Panc1 (cell line): Measurements from ENCODE around the gene UCK1. TPM values are rescaled to one million over a fixed set of nuclear protein-coding genes. Genes with fewer than 3 reads are reported as not detected.

Source experiments
- ATAC-seq: fragments of 200-7000 bp; cut with Tn5 transposase; 2 replicates; pipeline ENCODE4 v1.9.1; 2020; ENCODE audit warnings: mild to moderate bottlenecking, moderate library complexity
- BruUV-seq: library from RNA; stranded (reverse); fragments of 400-500 nt; replicated peaks from 2 replicates; lab custom pipeline; 2021; lab: Mats Ljungman, UMichigan
- CTCF ChIA-PET: fragments of 300-600 bp; sonication (Branson Sonifier 250); formaldehyde crosslinking; loops from one replicate; lab custom pipeline; 2022; ENCODE audit warnings: antibody characterized with exemption; lab: Charles Lee
- POLR2A ChIA-PET: fragments of 300-600 bp; sonication (Branson Sonifier 250); formaldehyde crosslinking; loops from one replicate; lab custom pipeline; 2022; ENCODE audit warnings: antibody characterized with exemption; lab: Charles Lee
- DNase-seq: peaks from one replicate; pipeline ENCODE4 v3.0.0-alpha.2; 2010; ENCODE audit warnings: low read depth, low spot score
- H3K27ac ChIP-seq: 2 replicates; pipeline ENCODE4 v1.5.1; 2011; ENCODE audit warnings: mild to moderate bottlenecking, low read length, inconsistent platforms
- H3K27me3 ChIP-seq: fragments of 200-500 bp; sonication (Bioruptor generic); 2 replicates; pipeline ENCODE4 v1.6.0; 2014; ENCODE audit warnings: low read length, inconsistent platforms; ENCODE audit not compliant: control insufficient read depth, insufficient read depth
- H3K36me3 ChIP-seq: fragments of 200-500 bp; sonication (Bioruptor generic); 2 replicates; pipeline ENCODE4 v1.5.1; 2014; ENCODE audit warnings: inconsistent platforms, mild to moderate bottlenecking, low read length, moderate library complexity; ENCODE audit not compliant: control insufficient read depth, insufficient read depth
- H3K4me1 ChIP-seq: 2 replicates; pipeline ENCODE4 v1.5.1; 2011; ENCODE audit warnings: inconsistent platforms, mild to moderate bottlenecking, low read length, moderate library complexity; ENCODE audit not compliant: control insufficient read depth, insufficient read depth
- H3K4me3 ChIP-seq, 2 experiments: 2 replicates each; pipeline ENCODE4 v1.5.1; 2011 to 2012; ENCODE audit warnings: low read depth in 2 of 2, low read length in 2 of 2, mild to moderate bottlenecking in 2 of 2, inconsistent platforms in 1 of 2, moderate library complexity in 1 of 2
- H3K9me3 ChIP-seq: fragments of 200-500 bp; sonication (Bioruptor generic); 2 replicates; pipeline ENCODE4 v1.5.1; 2014; ENCODE audit warnings: low read depth, mild to moderate bottlenecking, inconsistent platforms, low read length, moderate library complexity; ENCODE audit not compliant: control insufficient read depth, insufficient read depth
- CTCF ChIP-seq: fragments of 450-650 bp; IDR thresholded peaks from 2 replicates; pipeline ENCODE4 v1.5.1; 2017; ENCODE audit warnings: mild to moderate bottlenecking
- POLR2AphosphoS5 ChIP-seq: IDR thresholded peaks from 2 replicates; pipeline ENCODE4 v1.6.1; 2012; ENCODE audit warnings: mild to moderate bottlenecking, low read depth, low read length, moderate library complexity
- SIN3A ChIP-seq: IDR thresholded peaks from 2 replicates; pipeline ENCODE4 v1.6.1; 2012; ENCODE audit warnings: low read depth, mild to moderate bottlenecking, low read length, moderate library complexity, borderline replicate concordance; ENCODE audit not compliant: insufficient read depth
- TCF7L2 ChIP-seq: IDR thresholded peaks from 2 replicates; pipeline ENCODE4 v1.6.1; 2011; ENCODE audit warnings: mild to moderate bottlenecking, low read depth, low read length, inconsistent platforms
- in situ Hi-C: cut with HindIII; loops from 2 replicates; pipeline ENCODE4 v1.10.0; 2016; ENCODE audit warnings: low sequenced_read_pairs, low pct_unique_long_range_greater_than_20kb
- intact Hi-C: fragments of 100-400 bp; cut with micrococcal nuclease; formaldehyde crosslinking; loops from one replicate; pipeline ENCODE4 v1.10.0; 2022; ENCODE audit not compliant: unreplicated experiment
- total RNA-seq: library from RNA; stranded (reverse); gene quantifications from one replicate; pipeline ENCODE4 v1.2.1, GENCODE V29; 2021; ENCODE audit not compliant: unreplicated experiment
- TF ChIP-seq, protein P1 (sequence below), 2 experiments: IDR thresholded peaks; 2 replicates each; pipeline ENCODE4 v1.6.1; 2011 to 2012; ENCODE audit warnings: low read depth in 2 of 2, control low read depth in 1 of 2, low read length in 1 of 2, mild to moderate bottlenecking in 1 of 2, moderate library complexity in 1 of 2; ENCODE audit not compliant: insufficient read depth in 1 of 2

The UCK1 gene
- total RNA-seq, 1 experiment from 2014 or later, result 30.2 TPM

GRCh38 chr9:131578021-131578420 lies 47.0 kb upstream of the UCK1 start:
- CTCF ChIA-PET, result no interaction called here
- POLR2A ChIA-PET, result no interaction called here
- Histone ChIP-seq H3K36me3 (no peaks in the 10 kb centered on the region), H3K27ac (no peak overlapping the region), H3K4me3 (no peak overlapping the region), H3K9me3 (no peaks in the 10 kb centered on the region), H3K4me1 (no peaks in the 10 kb centered on the region), H3K27me3 (no peaks in the 10 kb centered on the region)
- DNase-seq, result no peak
- no peak for ATAC-seq
- TF ChIP-seq POLR2AphosphoS5 (no peak), CTCF (no peak), SIN3A (no peak), TCF7L2 (no peak)
- TF ChIP-seq, protein P1, sequence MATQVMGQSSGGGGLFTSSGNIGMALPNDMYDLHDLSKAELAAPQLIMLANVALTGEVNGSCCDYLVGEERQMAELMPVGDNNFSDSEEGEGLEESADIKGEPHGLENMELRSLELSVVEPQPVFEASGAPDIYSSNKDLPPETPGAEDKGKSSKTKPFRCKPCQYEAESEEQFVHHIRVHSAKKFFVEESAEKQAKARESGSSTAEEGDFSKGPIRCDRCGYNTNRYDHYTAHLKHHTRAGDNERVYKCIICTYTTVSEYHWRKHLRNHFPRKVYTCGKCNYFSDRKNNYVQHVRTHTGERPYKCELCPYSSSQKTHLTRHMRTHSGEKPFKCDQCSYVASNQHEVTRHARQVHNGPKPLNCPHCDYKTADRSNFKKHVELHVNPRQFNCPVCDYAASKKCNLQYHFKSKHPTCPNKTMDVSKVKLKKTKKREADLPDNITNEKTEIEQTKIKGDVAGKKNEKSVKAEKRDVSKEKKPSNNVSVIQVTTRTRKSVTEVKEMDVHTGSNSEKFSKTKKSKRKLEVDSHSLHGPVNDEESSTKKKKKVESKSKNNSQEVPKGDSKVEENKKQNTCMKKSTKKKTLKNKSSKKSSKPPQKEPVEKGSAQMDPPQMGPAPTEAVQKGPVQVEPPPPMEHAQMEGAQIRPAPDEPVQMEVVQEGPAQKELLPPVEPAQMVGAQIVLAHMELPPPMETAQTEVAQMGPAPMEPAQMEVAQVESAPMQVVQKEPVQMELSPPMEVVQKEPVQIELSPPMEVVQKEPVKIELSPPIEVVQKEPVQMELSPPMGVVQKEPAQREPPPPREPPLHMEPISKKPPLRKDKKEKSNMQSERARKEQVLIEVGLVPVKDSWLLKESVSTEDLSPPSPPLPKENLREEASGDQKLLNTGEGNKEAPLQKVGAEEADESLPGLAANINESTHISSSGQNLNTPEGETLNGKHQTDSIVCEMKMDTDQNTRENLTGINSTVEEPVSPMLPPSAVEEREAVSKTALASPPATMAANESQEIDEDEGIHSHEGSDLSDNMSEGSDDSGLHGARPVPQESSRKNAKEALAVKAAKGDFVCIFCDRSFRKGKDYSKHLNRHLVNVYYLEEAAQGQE (IDR thresholded peaks at IDR 0.05; ENCODE audit: insufficient read depth in 1 of 2, low read depth in 2 of 2, low read length in 1 of 2), result no peak
- intact Hi-C loops (no loop called here), in situ Hi-C loops (no loop called here)
- no TSS peak for BruUV-seq

GRCh38 chr9:131577005-131578000 lies 46.2 kb upstream of the UCK1 start:
- POLR2A ChIA-PET, result no interaction called here
- no peak for ATAC-seq
- no peak overlapping the region for H3K27ac ChIP-seq
- TSS peak; percentile 76 for BruUV-seq
- TF ChIP-seq, protein P1 (IDR thresholded peaks at IDR 0.05; ENCODE audit: insufficient read depth in 1 of 2, low read depth in 2 of 2, low read length in 1 of 2), result no peak
- no peak for TF ChIP-seq SIN3A
- TF ChIP-seq CTCF, result no peak
- TF ChIP-seq TCF7L2, result no peak
- TF ChIP-seq POLR2AphosphoS5, result no peak
- H3K9me3 ChIP-seq, result no peaks in the 10 kb centered on the region
- H3K27me3 ChIP-seq, result no peaks in the 10 kb centered on the region
- in situ Hi-C loops, result no loop called here
- H3K36me3 ChIP-seq, result no peaks in the 10 kb centered on the region
- intact Hi-C loops, result no loop called here
- CTCF ChIA-PET, result interaction anchor here (0.9 kb wide), 1 partner anchor 374 kb away, joined by 3 read pairs; no protein-coding TSS in a partner anchor
- H3K4me3 ChIP-seq, result no peak overlapping the region
- no peaks in the 10 kb centered on the region for H3K4me1 ChIP-seq
- DNase-seq, result no peak
